GM12892 (cell line): ENCODE measurements around the gene ASTN2.

ENCODE experiments used
- POLR2A ChIP-seq: IDR thresholded peaks from 2 replicates; pipeline ENCODE4 v1.6.1; 2011; ENCODE audit warnings: low read depth, low read length, control low read depth
- POLR2AphosphoS5 ChIP-seq: IDR thresholded peaks from 2 replicates; pipeline ENCODE4 v1.6.1; 2011; ENCODE audit warnings: low read depth, low read length, control low read depth
- TAF1 ChIP-seq: IDR thresholded peaks from 2 replicates; pipeline ENCODE4 v1.6.1; 2011; ENCODE audit warnings: low read depth, mild to moderate bottlenecking, control low read depth, low read length, borderline replicate concordance

- TF ChIP-seq TAF1 (no peak), POLR2AphosphoS5 (no peak), POLR2A (no peak)
These were observed 114.3 kb downstream of the ASTN2 start for GRCh38 chr9:117300371-117301110.
